OCI-LY3 (cell line): ENCODE data around the gene SPACA7.

Experiments
- EZH2phosphoT487 ChIP-seq: fragments of 200-600 bp; shearing (Covaris generic); IDR thresholded peaks from 2 replicates; pipeline ENCODE4 v1.6.1; 2018; ENCODE audit warnings: antibody characterized with exemption, mixed run types, low read depth
- TF ChIP-seq, protein P1 (sequence below): fragments of 200-600, 300-600 bp; sonication (generic); IDR thresholded peaks from 2 replicates; pipeline ENCODE4 v1.5.1; 2014; ENCODE audit warnings: antibody characterized with exemption, low read length, low read depth

DNA sequence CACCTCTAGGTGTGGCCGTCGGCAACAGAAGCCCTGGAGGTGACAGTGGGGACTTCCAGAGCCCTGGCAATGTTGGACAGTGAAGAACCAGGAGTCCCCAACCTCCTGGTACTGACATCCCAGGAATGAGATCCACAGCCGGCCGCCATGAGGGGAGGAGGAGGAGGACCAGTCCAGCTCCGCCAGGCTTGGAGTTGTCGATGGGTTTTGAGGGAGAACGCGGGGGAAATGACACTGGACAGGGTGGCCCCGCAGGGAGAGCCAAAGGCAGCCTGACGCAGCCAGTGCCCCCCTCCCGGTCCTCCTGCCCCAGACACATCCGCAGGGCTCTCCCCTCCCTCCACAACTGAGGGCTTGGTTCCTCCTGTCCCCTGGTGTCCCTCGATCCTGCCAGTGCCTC, 57.9 kb downstream of the SPACA7 start:
- TF ChIP-seq, protein P1, sequence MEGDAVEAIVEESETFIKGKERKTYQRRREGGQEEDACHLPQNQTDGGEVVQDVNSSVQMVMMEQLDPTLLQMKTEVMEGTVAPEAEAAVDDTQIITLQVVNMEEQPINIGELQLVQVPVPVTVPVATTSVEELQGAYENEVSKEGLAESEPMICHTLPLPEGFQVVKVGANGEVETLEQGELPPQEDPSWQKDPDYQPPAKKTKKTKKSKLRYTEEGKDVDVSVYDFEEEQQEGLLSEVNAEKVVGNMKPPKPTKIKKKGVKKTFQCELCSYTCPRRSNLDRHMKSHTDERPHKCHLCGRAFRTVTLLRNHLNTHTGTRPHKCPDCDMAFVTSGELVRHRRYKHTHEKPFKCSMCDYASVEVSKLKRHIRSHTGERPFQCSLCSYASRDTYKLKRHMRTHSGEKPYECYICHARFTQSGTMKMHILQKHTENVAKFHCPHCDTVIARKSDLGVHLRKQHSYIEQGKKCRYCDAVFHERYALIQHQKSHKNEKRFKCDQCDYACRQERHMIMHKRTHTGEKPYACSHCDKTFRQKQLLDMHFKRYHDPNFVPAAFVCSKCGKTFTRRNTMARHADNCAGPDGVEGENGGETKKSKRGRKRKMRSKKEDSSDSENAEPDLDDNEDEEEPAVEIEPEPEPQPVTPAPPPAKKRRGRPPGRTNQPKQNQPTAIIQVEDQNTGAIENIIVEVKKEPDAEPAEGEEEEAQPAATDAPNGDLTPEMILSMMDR: no peak
- no peak for TF ChIP-seq EZH2phosphoT487
